GM19043 (cell line): Measurements from ENCODE around the gene LCP1.
"Not testable (repeated sequence)": the region's sequence is repeated elsewhere in the genome, so short reads cannot be mapped to it uniquely, and the experiment has no call there.

Experiments used
- ATAC-seq: cut with Tn5 transposase; IDR thresholded peaks from one replicate; pipeline ENCODE4 v1.9.1; 2021; ENCODE audit warnings: low read depth; ENCODE audit not compliant: unreplicated experiment

LCP1 gene

DNA sequence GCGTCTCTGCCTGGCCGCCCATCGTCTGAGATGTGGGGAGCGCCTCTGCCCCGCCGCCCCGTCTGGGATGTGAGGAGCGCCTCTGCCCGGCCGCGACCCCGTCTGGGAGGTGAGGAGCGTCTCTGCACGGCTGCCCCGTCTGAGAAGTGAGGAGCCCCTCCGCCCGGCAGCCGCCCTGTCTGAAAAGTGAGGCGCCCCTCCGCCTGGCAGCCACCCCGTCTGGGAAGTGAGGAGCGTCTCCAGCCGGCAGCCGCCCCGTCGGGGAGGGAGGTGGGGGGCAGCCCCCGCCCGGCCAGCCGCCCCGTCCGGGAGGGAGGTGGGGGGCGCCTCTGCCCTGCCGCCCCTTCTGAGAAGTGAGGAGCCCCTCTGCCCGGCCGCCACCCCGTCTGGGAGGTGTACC lies 19.2 kb downstream of the LCP1 start:
- ATAC-seq = not testable (repeated sequence)

DNA sequence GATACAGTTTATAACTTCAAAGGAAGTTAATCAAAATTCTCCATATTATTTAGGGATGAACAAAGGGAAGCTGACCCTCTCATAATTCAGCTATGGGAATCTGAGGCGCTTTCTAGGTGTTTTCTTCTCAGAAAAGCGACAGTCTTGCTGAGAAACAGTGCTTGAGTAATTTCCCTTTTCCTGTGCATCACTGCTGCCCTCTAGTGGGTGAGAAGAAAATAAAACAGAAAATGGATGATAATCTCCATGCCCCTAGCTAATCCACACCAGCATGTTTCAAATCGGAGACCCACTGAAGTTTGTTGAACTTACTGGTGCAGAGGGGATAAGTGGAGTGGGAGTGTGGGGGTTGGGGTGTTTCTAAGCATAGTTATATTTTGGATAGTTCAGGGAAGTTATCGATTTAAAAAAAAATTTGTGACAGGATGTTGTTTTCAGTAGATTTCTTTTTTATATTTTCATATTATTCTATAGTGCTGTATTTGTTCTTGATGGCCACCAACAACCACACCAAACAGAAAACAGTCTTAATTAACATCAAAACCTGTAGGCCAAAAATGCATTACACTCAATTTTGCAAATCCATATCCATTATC lies 21.4 kb downstream of the LCP1 start:
- no peak for ATAC-seq

DNA sequence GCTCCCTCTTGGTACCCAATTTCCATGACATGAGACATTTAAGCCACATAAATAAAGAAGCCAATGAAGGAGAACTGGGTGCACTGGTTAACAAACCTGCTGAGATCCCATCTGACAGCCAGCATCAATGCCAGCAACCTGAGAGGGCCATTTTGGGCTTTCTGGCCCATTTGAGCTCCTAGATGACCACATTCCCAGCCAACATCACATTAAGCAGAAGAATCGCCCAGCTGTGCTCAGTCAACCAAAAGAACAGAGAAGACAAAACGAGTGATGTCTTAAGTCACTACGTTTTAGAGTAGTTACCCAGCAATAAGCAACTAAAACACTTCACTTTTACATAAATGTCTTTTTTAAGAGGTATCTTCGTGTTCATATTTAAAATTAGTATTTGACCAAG lies 21.9 kb downstream of the LCP1 start:
- ATAC-seq = no peak

DNA sequence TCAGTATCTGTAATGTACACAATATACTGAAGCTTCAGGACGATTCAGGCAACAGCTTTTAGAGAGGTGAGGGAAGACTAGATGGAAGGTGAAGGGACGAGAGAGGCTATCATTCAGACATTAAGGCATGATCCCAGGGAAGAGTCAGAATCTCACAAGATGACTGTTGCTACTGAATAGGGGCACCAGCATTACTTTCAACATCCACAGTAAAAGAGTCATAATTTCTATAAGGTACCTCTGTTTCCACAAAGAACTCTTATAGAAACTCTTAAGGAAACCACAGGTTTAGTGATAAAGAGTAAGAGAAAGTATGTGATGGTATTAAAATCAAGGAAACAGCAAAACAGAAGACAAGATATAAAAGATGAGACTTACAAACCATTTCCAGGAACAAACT lies 23.0 kb downstream of the LCP1 start:
- no peak for ATAC-seq

DNA sequence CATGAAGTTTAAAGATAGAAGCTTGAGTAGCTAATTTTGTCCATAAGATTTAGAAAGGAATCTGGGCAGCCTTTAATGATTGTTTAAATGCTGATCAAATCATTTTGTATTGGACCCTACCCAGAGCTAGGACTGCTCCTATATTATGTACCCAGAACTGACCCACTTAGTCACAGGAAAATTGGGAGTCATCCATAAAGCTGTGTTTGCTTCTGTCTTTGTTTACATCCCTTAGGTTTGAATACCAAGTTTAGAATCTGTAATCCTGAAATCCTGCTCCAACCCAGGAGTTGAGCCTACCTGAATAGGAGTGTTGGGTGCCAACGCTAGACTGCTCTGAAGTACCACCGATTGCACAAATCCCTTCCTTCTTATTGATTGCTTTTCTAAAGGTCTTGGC lies 23.8 kb downstream of the LCP1 start:
- no peak for ATAC-seq

DNA sequence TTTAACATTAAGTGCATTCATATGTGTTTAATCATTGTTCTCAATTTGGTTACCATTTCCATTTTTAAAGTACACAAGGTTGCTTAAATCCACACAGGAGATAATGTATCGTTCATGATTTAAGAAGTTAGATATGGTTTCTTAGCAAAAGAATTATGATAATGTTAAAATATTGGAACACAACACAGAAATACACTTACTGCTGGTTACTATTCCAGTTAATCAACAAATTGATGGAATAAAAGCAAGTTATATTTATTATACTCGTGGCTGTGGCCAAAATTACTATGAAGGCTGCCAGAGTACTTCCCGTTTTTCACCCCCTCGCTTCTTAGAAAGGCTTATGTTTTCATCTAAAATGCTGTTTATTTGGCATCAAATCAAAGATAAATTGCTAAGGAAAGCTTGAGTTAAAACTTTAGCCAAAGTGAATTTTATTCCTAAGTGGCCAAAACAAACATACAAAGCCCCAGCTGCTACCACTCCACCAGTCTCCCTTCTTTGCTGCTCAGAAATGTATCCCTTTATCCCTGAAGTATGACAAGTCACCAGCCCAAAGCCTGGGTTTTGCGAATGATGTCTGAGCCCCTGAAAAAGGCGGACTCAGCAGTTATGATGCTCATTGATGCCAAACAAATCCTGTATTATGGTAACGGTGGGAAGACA lies 27.7 kb downstream of the LCP1 start:
- ATAC-seq = no peak

DNA sequence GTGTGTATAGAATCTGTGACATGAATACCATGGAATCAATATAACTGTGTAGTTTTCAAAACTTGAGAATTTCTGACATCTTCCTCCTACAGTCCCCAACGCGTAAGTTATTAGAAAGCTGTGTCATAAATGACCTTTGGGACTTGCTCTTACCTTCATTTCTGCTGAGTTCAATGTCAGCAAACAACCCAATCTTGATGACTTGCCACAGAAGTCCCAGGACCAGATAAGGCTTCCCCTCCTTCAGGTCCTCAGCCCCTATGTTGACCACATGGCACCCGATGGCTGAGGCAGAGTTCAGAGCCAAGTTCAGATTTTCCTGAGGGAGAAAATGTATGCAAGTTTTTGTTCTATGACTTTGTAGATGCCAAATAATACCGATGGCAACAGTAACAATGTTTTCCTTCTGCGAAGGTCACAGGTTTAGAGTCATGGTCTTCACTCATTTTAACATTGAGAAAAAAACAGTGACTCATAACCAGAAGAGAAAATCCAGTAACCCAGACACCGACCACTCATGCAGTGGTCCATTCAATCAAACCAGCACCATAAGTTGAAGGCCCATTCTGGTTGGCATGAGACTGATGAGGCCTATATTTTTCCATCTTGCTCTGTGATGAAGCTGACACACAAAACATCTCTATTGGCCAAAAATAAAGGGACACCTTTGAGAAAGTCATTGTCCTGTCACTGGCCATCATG lies 29.2 kb downstream of the LCP1 start:
- no peak for ATAC-seq

DNA sequence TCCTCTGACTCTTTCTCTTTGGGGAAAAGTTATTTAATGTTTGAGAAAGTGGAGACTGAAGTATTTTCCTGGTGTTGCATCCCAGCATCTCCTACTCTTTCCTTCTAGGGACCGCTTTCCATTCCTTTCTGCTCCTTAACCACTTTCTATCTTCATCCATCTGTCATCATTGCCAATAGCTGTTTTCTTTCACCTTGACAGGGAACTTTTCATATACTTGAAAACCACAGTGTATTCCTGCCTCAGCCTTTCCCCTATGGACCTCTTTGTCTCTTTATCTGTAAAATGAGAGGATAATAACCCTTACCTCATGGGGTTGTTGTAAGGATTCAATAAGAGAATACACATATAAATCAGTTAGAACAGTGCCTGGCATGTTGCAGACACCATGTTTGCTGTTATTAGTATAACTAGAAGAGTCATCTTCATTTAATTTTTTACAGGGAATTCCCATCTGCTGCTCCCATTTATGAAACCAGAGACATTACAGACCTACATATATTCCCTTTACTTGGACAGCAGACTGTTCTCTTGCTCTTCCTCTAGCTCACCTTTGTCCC lies 31.8 kb downstream of the LCP1 start:
- no peak for ATAC-seq

DNA sequence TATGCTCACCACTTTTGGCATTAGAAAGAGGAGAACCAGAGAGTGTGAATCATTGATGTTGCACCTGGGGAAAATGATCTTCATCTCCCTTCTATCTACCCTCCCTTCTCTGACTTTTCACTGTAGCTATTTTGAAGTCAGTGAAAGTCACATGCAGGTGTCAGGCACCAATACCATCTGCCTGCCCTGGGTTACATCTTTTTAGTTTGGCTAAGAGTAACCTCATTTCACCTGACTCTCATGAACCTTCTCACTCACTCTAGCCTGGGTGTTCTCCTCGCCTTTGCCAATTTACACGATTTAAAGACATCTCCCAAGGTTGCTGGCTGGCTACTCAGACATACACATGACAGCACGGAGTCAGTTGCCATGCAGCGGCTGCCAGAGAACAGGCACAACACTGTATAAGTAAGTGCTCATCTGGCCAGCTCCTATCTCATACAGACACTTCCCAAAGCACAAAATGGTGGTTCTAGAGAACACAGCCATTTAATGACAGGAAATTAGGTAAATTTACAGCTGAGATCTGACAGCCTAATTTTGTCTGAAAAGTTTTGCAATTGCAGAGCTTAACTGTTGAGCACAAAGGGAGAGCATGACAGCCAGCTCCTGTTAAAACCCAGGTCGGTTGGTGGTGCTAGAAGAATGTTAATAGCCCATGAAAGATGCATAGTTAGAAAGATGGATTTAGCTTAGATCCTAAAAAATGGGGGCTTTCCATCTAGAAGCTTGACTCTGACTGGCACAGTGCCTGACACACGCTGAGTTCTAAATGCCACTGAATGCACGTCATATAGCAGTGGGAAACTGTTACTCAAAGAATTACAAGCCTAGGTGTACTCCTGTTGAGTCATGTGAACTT lies 32.5 kb downstream of the LCP1 start:
- ATAC-seq = no peak

DNA sequence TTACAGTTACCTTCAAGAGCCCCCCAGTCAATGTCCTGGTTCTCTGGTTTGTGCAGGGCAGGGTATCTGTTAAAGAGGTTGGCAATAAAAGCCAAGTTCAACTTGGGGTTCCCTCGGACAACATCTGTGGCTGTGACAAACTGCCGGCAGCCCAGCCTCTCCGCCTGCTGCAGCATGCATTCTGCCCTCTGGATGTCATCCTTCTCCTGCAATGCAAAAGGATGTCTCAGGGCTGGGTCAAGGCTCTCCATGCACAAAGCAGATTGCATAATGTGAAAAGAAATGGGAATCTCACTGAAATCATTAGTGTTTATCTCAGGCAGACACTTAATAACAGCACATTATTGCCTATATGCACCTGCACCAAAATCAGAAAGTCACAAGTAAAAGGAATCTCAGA lies 35.1 kb downstream of the LCP1 start:
- ATAC-seq = no peak

DNA sequence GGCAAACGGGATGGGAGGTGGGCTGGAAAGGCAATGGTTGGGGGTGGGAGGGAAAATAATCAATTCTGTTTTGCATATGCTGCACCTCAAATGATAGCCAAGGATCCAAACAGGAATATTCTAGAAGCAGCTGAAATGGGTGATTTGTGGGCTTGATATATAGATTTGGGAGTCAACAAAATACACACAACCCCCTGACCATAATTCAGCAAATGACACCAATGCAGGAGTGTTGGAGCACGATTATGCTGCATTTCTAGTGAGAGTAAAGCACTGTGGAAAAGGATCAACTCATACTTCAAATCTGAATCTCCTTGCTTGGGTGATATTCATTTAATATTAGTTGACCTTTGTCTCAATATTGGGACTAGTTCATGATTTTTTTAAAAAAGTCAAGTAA lies 36.0 kb downstream of the LCP1 start:
- no peak for ATAC-seq

DNA sequence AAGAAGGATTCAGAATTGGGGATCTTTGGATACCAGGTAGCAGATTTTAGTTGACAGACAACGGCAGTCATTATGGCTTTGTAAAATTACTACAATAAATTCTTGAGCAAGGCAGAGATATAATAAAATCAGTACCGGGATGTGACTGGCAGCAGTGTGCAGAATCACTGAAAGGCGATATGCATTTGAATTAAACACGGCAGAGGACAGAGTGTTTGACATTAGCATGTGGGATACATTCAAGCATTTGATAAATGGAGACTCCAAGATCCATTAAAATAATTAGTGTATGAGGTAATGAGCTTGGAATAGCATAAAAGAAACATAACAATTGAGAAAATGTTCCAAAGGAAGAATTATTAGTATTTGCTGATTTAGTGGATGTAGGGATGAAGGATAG lies 36.8 kb downstream of the LCP1 start:
- ATAC-seq = no peak

DNA sequence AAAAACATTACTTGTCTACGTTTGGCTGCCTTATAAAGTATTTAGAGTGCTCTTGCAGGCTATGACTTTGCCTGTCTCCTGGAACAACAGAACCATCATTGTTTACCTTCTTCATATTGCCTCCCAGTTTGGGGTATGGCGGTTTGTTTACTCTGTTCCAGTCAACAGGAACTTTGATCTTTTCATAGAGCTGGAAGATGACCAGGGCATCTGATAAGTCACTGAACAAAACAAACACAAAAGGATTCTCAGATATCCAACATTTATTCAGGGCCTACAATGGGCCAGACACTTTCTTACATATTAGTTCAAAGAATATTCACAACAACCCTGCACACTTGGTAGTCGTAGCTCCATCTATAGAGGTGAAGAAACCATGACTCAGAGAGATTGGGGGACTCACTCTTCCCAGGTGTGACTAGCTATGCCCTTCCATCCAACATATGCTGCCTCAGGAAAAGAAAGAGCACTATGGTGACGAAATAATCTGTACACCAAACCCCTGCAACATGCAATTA lies 38.7 kb downstream of the LCP1 start:
- no peak for ATAC-seq

DNA sequence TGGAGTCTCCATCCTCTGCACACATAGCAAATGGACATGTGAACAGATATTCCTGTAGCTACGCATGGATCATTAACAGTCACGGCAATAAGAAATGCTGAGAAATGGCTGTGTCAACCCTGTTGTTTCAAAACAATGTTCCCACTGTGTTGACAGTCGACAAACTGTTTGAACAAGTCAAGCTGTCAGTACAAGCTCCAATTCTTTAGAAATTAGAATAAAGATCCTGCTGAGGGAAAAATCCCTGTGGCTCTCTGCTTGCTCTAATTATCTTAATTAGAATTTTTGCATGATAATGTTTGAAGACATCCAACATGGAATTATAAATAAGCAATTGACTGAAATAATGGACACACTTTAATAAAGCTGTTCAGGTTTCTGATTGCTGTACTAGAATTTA lies 39.2 kb downstream of the LCP1 start:
- no peak for ATAC-seq

DNA sequence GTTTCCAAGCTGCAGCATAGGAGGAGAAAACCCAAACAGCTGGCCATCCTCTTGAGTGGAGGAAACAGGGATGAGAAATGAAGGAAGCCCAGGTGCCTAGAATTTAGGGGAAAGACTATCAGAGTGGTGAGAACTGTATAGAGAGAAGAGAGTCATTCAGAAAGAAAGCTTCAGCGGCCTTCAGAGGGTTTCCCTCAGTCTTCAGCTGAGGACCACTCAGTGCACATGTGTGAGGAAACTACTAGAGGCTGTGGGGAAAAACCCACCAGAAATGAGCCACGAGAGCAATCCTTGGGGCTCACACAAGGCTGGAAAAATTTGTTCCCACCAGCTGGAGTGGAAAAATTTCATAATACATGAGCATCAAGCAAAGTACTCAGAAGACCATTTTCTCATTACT lies 41.9 kb downstream of the LCP1 start:
- no peak for ATAC-seq

DNA sequence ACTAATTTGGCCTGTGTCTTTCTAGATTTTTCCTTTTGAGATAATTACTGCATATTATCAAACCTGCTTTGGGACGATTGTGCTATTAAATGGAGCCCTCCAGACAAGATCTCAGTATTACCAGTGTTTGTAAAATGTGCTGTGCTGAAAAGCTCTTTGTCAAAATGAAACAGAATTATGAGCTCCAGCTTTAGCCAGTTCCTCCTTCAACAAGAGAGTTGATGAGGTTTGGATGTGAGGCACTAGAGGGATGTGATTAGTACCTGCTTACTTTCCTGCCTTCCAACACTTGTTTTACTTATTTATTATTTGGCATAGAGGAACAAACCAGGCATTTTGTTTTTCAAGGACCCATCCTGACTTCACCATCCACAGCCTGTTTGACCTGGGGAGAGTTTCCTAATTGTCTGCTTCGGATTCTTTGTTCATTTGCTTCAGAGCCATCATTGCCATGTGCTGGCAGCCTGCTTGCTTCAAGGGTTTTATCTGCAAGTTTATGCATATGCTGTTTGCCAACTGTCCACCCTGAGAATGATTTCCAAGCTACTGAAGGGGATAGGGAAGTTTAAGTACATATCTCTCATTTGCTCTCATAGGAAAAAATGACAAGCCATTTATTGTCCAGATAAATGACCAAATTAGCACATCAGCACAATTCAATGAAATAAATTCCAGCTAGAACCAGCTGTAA lies 44.2 kb downstream of the LCP1 start:
- no peak for ATAC-seq

DNA sequence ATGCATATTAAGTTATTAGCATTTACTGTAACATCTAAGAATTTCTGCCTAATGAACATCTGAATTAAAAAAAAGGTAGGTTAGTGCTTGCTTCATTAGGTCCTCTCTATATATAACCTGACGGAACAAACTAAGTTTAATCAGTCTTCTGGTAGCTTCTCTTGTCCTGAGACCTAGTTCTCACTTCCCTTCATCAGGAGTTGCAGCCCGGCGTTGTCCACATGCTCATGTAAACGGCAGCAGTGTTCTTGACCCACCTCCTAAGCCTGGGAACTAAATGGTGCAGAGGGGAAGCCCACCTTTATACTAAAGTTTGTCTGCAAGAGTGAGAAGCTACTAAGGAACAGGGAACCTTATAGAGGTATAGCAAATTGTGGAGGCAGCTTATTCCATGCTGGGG lies 45.3 kb downstream of the LCP1 start:
- ATAC-seq = no peak

DNA sequence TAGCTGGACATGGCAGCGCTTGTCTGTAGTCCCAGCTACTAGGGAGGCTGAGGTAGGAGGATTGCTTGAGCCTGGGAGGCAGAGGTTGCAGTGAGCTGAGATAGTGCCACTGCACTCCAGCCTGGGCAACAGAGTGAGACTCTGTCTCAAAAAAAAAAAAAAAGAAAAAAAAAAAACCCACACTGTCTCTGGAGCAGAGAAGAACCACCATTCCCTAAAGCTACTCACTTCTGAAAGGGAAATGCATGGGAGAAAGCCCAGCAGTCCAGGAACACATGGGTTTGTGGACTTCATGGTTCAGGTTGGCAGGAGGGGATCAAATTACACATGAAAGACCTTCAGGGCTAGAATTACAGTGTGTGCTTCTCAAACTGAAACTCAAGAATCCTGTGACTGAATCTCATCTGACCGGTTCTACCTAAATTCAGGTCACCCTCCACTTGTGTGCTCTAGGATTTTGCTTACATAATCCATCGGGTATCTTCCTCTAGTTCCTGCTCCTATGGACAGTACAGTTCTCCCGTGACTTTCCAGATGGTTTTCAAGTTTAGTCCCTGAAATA lies 46.9 kb downstream of the LCP1 start:
- no peak for ATAC-seq

DNA sequence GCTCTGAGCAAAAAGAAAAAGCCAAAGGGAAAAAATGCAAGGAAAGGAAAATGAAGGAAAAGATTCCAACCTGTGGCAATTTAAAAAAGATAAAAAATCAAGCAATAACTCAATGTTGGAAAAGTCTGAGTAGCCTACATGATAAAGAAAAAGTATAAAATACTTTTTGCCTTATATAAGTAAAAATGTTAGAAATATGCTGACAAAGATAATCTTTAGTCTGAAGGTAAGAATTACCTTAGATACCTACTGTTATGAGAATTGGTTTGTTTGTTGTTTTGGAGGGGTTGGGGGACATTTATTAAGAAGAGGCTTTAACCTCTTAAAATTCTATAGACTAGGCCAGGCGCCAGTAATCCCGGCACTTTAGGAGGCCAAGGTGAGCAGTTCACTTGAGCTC lies 47.5 kb downstream of the LCP1 start:
- ATAC-seq = no peak

DNA sequence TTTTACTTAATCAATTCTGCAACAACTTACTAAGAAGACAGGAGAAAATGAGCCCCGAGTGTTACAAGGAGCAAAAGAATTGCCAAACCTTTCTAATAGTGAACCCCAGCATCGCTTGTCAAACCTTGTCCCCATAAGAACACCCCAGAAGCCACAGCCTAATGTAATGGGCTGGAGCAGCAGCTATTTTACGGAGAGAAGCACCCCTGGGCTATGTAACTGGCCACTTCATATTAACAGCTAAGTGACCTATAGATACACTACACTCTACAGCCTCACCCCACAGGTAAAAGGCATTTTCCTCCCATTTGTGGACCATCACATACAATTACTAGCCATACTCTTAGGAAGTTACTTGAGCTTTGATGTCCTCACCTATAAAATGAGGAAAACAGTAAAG lies 49.9 kb downstream of the LCP1 start:
- ATAC-seq = no peak
